Amygdala (tissue), 56 donors: Measurements from ENCODE around the gene OASL.

Experiments used
- DNase-seq, 56 donors: peaks; one replicate each; lab custom pipeline; 2025; lab: John Stamatoyannopoulos, UW

OASL gene

DNA sequence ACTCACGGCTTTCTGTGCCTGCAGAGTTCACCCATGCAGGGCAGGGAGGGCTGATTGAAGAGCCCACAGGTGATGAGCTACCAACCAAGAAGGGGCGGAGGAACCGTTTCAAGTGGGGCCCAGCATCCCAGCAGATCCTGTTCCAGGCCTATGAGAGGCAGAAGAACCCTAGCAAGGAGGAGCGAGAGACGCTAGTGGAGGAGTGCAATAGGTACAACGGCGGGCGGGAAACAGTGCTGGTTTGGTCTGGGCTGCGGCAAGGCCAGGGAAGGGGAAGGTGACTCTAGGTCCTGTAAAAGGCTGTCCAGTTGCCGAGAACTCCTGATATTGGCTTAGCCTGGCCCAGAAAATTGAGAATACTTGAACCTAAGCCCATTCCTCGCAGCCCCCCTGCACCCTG lies 45.5 kb downstream of the OASL start:
- no peak for DNase-seq

DNA sequence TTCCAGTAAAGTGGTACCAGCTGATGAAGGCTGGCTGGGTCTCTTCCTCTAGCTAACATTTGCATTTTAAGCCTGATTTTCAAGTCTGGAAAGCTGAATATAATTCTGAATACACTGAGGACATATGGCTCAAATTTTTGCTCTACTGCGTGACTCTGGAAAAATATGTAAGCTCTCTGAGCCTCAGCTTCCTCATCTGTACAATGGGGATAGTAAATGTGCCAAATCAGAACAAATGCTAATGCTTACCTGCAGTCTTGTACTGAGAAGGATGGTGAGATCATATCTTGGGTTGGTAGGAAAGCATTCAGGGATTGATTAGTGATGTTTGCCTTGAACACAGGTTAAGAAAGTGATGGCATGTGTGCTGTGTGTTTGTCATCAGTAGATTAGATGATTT lies 46.1 kb downstream of the OASL start:
- DNase-seq: no peak

DNA sequence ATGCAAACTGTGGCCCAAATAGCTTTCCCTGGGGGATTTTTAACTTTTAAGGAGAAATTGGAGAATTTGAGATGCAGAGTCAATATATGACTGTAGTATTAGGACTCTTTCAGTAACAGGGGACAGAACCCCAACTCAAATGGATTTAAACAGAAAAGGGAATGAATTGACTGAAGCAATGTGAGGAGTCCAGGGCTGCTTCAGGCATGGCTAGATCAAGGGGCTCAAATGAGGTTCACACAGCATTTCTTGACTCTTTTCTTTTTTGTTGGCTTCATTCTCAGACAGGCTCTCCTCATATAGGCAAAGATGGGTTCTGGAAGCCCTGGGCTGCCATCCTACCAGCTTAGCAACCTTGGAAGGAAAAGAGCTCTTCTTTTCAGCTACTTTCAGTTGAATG lies 47.1 kb downstream of the OASL start:
- no peak for DNase-seq

DNA sequence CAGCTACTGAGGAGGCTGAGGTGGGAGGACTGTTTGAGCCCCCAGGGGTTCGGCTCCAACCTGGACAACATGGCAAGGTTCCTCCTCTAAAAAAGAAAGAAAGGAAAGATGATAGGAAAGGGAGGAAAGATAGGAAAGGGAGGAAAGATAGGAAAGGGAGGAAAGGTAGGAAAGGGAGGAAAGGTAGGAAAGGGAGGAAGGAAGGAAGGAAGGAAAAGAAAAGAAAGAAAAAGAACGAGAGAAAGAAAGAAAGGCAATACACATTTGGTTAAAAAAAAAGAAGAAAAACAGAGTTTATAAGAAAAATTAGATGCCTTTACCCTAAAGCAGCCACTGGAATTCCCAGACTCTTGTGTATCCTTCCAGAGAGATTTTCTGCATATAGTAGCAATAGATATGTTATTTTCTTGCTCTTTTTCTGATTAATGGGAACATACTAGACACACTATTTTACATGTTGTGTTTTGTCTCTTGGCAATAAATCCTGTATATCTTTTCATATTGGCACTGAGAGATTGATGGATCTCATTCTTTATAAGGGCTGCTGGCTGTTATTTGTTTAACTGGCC lies 48.5 kb downstream of the OASL start:
- DNase-seq: no peak

DNA sequence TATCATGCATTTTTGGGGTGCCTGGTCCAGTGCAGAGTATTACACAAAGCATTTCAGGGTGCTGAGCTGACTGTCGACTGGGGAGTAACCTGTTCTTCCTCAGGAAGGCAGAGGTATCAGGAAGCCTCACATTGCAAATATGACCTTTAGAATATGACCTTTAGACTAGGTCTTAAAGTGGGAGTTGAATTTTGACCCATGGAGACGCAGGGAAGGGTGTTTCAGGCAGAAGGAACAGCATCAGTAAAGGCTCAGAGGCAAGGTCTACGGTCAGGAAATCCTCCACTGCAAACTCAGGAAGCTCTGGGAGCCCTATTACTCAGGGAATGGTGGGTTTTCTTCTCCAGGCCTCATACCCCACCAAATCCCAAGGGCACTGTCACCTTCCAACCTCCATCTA lies 49.4 kb downstream of the OASL start:
- DNase-seq: no peak

DNA sequence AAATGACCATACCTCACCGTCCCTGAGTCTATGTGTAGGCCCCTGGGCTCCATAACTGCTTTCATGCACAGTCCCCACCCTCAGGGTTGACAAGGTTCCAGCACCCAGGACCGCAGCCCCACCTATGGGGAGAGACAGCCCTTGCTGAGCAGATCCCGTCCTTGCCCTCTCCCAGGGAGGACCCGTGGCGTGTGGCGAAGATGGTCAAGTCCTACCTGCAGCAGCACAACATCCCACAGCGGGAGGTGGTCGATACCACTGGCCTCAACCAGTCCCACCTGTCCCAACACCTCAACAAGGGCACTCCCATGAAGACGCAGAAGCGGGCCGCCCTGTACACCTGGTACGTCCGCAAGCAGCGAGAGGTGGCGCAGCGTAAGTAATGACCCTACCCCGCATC lies 50.4 kb downstream of the OASL start:
- no peak for DNase-seq

DNA sequence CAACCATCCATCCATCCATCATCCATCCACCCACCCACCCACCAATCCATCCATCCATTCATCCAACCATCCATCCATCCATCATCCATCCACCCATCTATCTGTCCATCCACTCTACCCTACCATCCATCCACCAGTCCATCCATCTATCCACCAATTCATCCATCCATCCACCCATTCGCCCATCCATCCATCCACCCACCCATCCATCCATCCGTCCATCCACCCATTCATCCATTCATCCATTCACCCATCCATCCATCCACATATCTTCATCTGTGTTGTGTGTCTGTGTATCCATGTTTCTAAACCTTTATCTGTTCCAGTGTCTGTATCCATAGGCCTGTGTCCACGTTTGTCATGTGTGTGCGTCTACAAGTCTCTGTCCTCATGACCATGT lies 50.8 kb downstream of the OASL start:
- DNase-seq: no peak

DNA sequence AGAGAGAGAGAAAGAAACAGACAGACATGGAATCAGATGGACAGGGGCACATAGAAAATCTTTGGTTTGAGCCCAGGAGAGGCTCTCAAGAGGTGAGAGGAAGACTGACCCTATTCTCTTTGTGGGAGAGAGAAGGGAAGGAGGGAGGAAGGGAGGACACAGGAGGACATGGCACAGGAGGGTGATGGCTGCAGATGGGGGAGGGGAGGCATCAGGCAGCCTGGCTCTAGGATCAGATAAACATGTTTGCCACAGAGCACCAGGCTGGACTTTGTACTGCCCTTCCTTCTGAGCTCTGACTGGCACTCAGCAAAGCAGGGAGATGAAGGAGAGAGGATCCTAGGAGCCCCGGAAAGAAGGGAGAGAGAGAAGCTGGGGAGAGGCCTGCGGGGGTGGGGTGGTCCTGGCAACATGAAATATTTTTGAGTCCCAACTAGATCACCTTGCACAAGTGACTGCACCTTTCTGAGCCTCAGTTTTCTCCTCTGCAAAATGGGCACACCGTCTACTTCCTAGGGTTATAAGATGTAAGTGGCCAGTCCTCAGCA lies 54.6 kb downstream of the OASL start:
- DNase-seq: no peak

DNA sequence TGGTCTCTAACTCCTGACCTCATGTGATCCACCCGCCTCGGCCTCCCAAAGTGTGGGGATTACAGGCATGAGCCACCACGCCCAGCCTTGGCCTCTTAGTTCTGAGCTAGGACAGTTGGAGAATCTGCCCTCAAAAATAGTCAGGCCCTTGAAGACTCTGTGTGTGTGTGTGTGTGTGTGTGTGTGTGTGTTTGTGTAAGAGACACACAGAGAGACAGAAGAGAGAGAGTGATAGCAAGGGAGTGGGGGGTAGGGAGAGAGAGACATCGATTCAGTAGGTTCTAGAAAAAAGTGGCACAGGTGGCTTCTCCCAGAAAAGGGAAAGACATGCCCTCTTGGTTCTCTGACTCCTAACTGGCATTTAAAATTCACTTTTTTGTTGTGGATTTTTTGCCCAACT lies 55.3 kb downstream of the OASL start:
- no peak for DNase-seq

DNA sequence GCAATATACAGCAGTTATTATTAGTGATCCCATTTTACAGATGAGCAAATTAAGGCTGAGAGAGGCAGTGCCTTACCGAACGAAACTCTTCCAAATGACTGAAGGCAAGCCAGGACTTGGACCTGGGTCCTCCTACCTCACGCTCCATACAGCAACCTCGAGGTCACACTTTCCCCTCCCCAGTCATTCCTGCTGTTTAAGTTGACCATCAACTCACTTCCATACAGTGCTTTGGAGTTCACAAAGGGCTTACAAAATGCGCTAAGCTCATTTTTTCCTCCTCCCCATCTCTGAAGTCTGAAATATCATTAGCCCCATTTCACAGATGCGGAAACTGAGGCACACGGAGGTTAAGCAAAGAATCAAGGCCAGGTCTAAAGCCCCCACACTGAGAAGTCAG lies 56.4 kb downstream of the OASL start:
- DNase-seq: no peak

DNA sequence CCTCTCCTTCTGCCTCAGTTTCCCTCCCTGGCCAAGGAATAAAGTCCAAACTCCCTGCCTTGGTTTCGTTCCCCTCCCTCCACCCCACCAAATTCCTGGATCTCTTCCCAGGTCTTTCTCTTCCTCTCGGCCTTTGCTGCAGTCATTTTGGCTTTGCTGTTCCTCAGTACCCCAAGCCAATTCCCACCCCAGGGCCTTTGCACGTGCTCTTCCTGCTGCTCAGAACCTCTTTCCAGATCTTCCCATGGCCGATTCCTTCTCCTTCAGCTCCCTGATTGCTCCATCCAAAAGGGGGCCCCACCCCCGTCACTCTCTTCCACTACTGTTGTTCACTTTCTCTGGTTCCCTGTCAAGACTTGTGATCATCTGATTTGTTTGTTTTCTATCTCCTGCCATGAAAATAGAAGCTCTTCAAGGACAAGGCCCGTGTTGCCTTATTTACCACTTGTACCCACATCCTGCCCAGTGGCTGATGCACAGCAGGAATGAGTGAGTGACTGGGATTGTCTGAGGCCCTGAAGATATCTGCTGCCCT lies 57.6 kb downstream of the OASL start:
- DNase-seq: no peak

DNA sequence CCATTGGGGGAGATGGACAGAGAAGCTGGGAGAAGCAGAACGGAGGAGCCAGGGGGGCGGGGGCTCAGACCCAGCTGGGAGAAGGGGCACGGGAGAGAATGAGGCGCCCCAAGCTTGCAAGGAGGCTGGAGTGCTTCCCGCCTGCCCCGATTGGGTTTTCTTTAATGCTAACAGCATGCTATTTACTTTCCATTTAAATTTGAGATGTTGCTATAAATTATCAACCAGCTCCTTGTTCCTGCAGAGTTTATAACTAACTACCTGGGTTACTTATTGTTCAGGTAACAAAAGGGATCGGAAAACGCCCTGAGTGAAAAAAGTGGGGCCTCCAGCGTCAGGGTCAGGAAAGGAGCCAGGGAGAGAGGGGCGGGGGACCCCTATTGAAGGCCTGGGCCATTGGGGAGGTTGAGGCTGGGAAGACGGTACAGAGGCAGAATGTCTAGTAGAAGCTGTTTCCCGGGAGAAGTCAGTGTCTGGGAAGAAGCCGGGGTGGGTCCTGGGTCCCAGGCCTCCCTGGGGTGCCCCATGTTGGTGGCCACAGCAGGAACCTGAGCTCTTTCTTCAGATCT lies 58.2 kb downstream of the OASL start:
- DNase-seq: no peak

DNA sequence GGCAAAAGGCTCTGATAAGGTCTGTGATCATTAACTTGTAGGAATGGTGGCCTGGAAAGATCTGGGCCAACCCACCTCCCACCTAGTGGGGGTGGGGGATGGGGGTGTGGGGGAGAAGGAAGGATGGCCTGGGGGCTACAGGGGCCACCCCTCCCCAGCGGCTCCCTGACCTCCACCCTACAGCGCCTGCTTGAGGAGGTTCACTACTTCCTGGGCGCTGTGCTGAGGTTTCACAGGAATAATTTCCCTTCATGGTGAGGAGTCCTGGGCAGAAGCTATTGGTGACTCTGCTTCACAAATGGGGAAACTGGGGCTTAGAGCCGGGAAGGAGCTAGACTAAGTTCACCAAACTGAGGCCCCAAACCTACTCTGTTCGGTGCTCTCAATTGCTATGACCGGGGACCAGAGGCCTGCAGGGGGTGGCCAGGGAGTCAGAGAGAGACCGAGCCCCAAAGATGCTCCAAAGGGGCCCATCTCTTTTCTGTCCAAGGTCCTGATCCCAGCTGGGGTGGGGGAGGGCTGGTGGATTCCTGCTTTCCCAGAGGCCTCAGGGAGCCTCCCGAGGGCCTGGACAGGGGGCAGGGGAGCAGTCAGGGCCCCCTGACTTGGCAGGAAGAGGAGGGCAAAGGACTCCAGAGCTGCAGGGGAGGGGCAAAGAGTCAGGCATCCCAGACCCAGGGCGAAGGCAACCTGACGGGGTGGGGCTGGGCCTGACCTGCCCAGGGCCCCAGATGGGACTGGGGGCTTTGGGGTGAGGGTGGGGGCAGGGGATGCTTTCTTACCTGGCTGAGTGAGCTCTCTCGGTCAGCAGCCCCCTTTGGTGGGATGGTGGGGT lies 59.0 kb downstream of the OASL start:
- no peak for DNase-seq

DNA sequence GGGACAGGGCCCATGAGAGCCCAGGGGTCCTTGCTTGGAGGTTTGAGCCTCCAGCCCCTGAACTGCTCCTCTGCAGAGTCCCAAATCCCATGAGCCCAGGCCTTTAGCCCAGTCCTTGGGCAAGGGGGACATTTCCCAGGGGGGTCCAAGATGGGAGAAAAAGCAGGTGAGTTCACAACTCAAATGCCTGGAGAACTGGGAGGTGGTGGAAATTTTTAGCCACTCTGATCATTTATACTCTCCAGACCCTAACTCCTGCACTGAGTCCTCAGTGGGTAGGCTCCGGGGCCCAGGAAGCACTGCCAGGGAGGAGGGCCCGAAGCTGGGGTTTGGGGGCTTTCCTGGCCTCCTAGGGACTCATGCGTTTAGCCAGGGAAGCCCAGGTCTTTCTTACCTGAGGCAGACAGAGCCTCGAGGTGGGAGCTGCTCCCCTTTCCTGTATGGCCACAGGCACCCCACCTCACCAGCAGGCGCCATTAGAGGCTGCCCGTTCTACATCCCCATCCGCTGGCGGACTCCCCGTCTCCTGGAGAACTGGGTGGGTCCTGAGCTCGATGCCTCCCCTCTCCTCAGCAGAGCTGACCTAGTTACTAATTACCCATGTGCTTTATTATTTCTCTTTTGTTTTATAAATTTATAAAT lies 59.7 kb downstream of the OASL start:
- DNase-seq: no peak

DNA sequence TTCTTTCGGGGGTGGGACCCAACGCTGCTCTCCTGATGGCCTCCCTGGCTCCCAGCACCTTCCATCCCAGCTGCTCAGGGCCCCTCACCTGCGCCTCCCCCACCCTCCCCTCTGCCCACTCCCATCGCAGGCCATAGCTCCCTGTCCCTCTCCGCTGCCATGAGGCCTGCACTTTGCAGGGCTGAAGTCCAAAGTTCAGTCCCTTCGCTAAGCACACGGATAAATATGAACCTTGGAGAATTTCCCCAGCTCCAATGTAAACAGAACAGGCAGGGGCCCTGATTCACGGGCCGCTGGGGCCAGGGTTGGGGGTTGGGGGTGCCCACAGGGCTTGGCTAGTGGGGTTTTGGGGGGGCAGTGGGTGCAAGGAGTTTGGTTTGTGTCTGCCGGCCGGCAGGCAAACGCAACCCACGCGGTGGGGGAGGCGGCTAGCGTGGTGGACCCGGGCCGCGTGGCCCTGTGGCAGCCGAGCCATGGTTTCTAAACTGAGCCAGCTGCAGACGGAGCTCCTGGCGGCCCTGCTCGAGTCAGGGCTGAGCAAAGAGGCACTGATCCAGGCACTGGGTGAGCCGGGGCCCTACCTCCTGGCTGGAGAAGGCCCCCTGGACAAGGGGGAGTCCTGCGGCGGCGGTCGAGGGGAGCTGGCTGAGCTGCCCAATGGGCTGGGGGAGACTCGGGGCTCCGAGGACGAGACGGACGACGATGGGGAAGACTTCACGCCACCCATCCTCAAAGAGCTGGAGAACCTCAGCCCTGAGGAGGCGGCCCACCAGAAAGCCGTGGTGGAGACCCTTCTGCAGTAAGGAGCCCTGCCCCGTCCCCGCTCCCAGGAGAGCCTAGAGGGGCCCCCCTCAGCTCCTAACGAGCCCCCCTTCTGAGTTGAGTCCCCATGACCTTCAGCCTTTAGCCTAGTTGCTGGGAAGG lies 60.5 kb downstream of the OASL start, which contains the start of gene HNF1A:
Gene HNF1A (plus strand): TSS at position 248 of the 924 bp plus-strand sequence. CDS start 226 bp downstream, at position 474.
- DNase-seq: no peak

DNA sequence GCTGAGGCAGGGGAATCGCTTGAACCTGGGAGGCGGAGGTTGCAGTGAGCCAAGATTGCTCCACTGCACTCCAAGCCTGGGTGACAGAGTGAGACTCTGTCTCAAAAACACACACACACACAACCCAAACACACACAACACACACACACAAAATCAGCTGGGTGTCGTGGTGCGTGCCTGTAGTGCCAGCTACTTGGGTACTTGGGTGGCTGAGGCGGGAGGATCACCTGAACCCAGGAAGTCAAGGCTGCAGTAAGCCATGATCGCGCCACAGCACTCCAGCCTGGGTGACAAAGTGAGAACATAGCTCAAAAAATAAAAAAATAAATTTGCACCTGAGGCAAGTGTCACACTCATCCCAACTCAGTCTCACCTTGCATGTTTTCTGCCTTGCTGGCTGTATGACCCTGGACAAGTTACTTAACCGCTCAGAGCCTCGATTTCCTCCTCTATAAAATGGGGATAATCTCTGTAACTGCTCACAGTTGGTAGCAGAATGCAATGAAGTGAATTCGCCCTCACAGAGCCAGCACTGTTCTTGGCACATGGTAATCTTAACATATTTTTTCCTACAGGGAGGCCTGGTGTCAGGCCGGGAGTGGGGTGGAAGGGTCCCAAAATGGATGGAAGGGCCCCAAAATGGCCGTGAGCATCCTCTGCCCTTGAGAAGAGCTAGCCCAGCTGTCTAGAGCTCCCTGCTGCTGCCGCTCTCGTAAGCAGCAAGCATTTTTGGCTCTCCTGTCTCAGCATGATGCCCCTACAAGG lies 61.3 kb downstream of the OASL start:
- DNase-seq: no peak

DNA sequence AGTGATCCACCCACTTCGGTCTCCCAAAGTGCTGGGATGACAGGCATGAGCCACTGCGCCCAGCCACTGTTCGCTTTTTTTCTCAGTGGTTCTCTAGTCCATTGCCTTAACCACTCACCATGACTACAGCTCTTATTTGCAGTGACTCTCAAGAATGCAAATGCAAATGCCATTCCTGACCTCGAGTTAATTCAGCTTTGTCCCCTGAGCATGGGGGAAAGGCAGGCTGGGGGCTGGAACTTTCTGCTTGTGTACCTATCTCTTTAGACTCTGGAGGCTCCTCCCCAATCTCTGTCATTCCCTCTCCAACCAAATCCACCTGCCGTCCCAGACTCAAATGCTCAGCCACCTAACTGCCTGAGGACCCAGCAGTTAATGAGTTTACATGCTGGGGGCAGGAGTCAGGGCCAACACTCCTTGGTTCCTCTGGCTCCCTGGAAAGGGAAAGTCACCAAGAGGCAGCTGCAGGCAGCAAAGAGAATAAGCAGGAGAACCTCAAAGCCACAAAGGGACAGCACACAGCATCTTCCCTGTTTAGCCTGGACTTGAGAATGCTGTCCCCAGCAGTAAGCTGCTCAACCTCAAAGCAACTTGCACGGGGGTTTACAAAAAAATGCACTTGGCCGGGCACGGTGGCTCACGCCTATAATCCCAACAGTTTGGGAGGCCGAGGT lies 66.0 kb downstream of the OASL start:
- DNase-seq: no peak
